Natural killer cell (primary cell): ENCODE results near the gene KIZ. TPM values are rescaled to one million over a fixed set of nuclear protein-coding genes. Genes with fewer than 3 reads are reported as not detected.

Source experiments
- ATAC-seq, 3 donors: fragments of 150-1000 bp in 2 of 3; fragments of 200-7000 bp in 1 of 3; cut with Tn5 transposase; 1 replicate in 1 of 3; 2 replicates in 2 of 3; pipeline ENCODE4 v1.10.0; 2021; ENCODE audit warnings: mild to moderate bottlenecking in 2 of 3, moderate library complexity in 2 of 3
- DNase-seq, 2 donors: peaks; one replicate each; pipeline versions ENCODE4 v3.0.0 to v3.0.0-alpha.2; 2013 to 2021; ENCODE audit warnings: mixed read lengths in 1 of 2
- H3K27ac ChIP-seq: one replicate; pipeline ENCODE4 v1.5.1; 2013; ENCODE audit warnings: mild to moderate bottlenecking, low read length
- H3K27me3 ChIP-seq: one replicate; pipeline ENCODE4 v1.6.1; 2013; ENCODE audit warnings: low read length; ENCODE audit not compliant: control insufficient read depth, insufficient read depth
- H3K36me3 ChIP-seq: one replicate; pipeline ENCODE4 v1.6.1; 2013; ENCODE audit warnings: low read length; ENCODE audit not compliant: control insufficient read depth, insufficient read depth
- H3K4me1 ChIP-seq: one replicate; pipeline ENCODE4 v1.6.1; 2013; ENCODE audit warnings: low read length; ENCODE audit not compliant: control insufficient read depth, insufficient read depth
- H3K4me3 ChIP-seq: one replicate; pipeline ENCODE4 v1.5.1; 2013; ENCODE audit warnings: low read length
- H3K9me3 ChIP-seq: one replicate; pipeline ENCODE4 v1.6.1; 2013; ENCODE audit warnings: low read length; ENCODE audit not compliant: control insufficient read depth, insufficient read depth
- H3K27ac Mint-ChIP-seq, 2 donors: one replicate each; pipeline ENCODE4 v1.8.0; 2022; ENCODE audit warnings: mild to moderate bottlenecking in 2 of 2, mixed read lengths in 2 of 2, moderate library complexity in 1 of 2
- H3K27me3 Mint-ChIP-seq, 2 donors: one replicate each; pipeline ENCODE4 v1.8.0; 2022; ENCODE audit warnings: low read depth in 2 of 2, mixed read lengths in 2 of 2
- H3K36me3 Mint-ChIP-seq: one replicate; pipeline ENCODE4 v1.8.0; 2022; ENCODE audit warnings: mixed read lengths
- H3K4me1 Mint-ChIP-seq, 2 donors: one replicate each; pipeline ENCODE4 v1.8.0; 2022; ENCODE audit warnings: mixed read lengths in 2 of 2
- H3K4me3 Mint-ChIP-seq: one replicate; pipeline ENCODE4 v1.8.0; 2022; ENCODE audit warnings: mild to moderate bottlenecking, moderate library complexity, mixed read lengths
- H3K9me3 Mint-ChIP-seq, 2 donors: one replicate each; pipeline ENCODE4 v1.8.0; 2022; ENCODE audit warnings: mixed read lengths in 2 of 2
- WGBS: methylation state at CpG from one replicate; pipeline ENCODE4 v1.1.7; 2013; ENCODE audit warnings: missing lambda C conversion rate; ENCODE audit not compliant: insufficient coverage; 5-methylcytosine and 5-hydroxymethylcytosine counted together
- intact Hi-C: fragments of 100-400 bp; cut with micrococcal nuclease; formaldehyde crosslinking; loops from one replicate; pipeline ENCODE4 v1.14.2; 2022
- total RNA-seq, 4 donors: library from RNA; stranded (reverse); fragments of 120-200 nt in 1 of 4; gene quantifications; one replicate each; pipeline versions ENCODE4 v1.2.3 to v1.2.4, GENCODE V29; 2013 to 2022
- TF ChIP-seq, protein P1 (sequence below): fragments of 200-600 bp; IDR thresholded peaks from one replicate; pipeline ENCODE4 v1.8.0; 2022; ENCODE audit warnings: antibody characterized with exemption

The KIZ gene
- total RNA-seq, 3 donors from 2014 or later (not counting 1 experiment from before 2014, with no cell fraction given): 32.9 to 38.2 (median 35.3) TPM

DNA sequence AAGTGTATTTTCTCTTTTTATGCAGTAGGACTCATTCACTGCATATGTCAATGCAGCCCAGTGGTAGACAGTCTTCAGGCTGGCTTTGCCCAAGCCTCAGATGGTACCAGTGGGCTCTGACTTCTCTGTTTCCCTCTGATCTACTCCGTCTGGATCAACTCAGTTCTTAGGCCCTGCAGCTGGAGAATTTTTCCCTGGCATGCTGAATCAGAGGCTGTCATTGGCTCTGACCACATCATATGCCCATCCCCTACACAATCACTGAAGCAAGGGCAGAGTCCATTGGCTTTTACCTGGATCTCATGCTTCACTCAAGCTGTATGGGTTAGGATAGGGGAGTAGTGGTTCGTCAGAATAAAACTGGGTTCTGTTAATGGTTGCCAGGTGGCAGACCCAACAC, 57.8 kb downstream of the KIZ start:
- H3K4me1 ChIP-seq: no peaks in the 10 kb centered on the region
- intact Hi-C loops: no loop called here
- no peaks in the 10 kb centered on the region for H3K27me3 Mint-ChIP-seq
- 95% methylated on average over 2 of the region's 2 CpGs for WGBS
- DNase-seq: no peak
- H3K9me3 ChIP-seq: no peaks in the 10 kb centered on the region
- no peaks in the 10 kb centered on the region for H3K36me3 ChIP-seq
- H3K27me3 ChIP-seq: no peaks in the 10 kb centered on the region
- no peak overlapping the region for H3K4me3 Mint-ChIP-seq
- TF ChIP-seq, protein P1, sequence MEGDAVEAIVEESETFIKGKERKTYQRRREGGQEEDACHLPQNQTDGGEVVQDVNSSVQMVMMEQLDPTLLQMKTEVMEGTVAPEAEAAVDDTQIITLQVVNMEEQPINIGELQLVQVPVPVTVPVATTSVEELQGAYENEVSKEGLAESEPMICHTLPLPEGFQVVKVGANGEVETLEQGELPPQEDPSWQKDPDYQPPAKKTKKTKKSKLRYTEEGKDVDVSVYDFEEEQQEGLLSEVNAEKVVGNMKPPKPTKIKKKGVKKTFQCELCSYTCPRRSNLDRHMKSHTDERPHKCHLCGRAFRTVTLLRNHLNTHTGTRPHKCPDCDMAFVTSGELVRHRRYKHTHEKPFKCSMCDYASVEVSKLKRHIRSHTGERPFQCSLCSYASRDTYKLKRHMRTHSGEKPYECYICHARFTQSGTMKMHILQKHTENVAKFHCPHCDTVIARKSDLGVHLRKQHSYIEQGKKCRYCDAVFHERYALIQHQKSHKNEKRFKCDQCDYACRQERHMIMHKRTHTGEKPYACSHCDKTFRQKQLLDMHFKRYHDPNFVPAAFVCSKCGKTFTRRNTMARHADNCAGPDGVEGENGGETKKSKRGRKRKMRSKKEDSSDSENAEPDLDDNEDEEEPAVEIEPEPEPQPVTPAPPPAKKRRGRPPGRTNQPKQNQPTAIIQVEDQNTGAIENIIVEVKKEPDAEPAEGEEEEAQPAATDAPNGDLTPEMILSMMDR: no peak
- no peak overlapping the region for H3K27ac ChIP-seq
- H3K36me3 Mint-ChIP-seq: no peaks in the 10 kb centered on the region
- no peaks in the 10 kb centered on the region for H3K9me3 Mint-ChIP-seq
- no peak overlapping the region for H3K27ac Mint-ChIP-seq
- no peak overlapping the region for H3K4me3 ChIP-seq
- ATAC-seq: no peak
- peaks cover 0 to 10% of the 10 kb centered on the region in 2 donors for H3K4me1 Mint-ChIP-seq

DNA sequence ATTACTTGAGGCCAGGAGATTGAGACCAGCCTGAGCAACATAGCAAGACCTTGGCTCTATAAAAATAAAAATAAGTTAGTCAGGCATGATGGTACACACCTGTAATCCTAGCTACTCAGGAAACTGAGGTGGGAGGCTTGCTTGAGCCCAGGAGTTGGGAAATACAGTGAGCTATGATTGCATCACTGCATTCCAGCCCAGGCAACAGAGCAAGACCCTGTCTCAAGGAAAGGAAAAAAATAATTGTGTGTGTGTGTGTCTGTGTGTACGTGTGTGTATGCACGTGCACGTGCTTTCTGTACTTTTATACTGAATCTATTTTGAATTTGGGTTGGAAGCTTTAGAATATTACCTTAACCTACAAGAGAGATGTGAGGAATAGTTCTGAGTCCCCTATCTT, 58.9 kb downstream of the KIZ start:
- peaks cover 0 to under 1% of the 10 kb centered on the region in 2 donors for H3K4me1 Mint-ChIP-seq
- ATAC-seq: no peak
- no peaks in the 10 kb centered on the region for H3K36me3 Mint-ChIP-seq
- intact Hi-C loops: no loop called here
- no peaks in the 10 kb centered on the region for H3K9me3 ChIP-seq
- no peak overlapping the region for H3K4me3 Mint-ChIP-seq
- H3K27me3 Mint-ChIP-seq: no peaks in the 10 kb centered on the region
- WGBS: 100% methylated on average over 3 of the region's 3 CpGs
- H3K27ac Mint-ChIP-seq: no peak overlapping the region
- no peaks in the 10 kb centered on the region for H3K9me3 Mint-ChIP-seq
- H3K27ac ChIP-seq: no peak overlapping the region
- H3K4me3 ChIP-seq: no peak overlapping the region
- TF ChIP-seq, protein P1: no peak
- DNase-seq: no peak
- H3K27me3 ChIP-seq: no peaks in the 10 kb centered on the region
- H3K4me1 ChIP-seq: no peaks in the 10 kb centered on the region
- no peaks in the 10 kb centered on the region for H3K36me3 ChIP-seq

DNA sequence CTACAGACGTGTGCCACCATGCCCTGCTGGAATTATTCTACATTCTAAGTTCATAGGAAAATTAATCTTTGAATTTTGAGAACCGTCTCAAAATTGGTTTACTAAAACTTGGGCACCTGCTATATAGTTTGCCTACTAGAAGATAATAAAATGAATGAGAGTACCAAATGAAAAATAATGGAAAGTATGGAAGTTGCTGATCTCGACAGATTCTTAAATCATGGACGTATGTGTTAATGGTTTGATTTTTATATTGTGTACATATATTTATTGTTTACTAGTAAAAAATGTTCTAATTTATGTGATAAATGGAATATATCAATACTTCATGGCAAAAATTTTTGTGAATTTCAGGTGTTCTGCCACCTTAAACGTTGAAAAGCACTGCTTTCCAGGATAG, 60.0 kb downstream of the KIZ start:
- H3K4me1 Mint-ChIP-seq: no peaks in the 10 kb centered on the region
- Histone ChIP-seq H3K27ac (no peak overlapping the region), H3K4me1 (no peaks in the 10 kb centered on the region), H3K27me3 (no peaks in the 10 kb centered on the region), H3K36me3 (no peaks in the 10 kb centered on the region), H3K4me3 (no peak overlapping the region), H3K9me3 (no peaks in the 10 kb centered on the region)
- H3K9me3 Mint-ChIP-seq: no peaks in the 10 kb centered on the region
- H3K4me3 Mint-ChIP-seq: no peak overlapping the region
- H3K36me3 Mint-ChIP-seq: no peaks in the 10 kb centered on the region
- intact Hi-C loops: no loop called here
- no peak overlapping the region for H3K27ac Mint-ChIP-seq
- no peak for ATAC-seq
- H3K27me3 Mint-ChIP-seq: no peaks in the 10 kb centered on the region
- no peak for DNase-seq
- TF ChIP-seq, protein P1: no peak
- WGBS: 95% methylated on average over 4 of the region's 5 CpGs

DNA sequence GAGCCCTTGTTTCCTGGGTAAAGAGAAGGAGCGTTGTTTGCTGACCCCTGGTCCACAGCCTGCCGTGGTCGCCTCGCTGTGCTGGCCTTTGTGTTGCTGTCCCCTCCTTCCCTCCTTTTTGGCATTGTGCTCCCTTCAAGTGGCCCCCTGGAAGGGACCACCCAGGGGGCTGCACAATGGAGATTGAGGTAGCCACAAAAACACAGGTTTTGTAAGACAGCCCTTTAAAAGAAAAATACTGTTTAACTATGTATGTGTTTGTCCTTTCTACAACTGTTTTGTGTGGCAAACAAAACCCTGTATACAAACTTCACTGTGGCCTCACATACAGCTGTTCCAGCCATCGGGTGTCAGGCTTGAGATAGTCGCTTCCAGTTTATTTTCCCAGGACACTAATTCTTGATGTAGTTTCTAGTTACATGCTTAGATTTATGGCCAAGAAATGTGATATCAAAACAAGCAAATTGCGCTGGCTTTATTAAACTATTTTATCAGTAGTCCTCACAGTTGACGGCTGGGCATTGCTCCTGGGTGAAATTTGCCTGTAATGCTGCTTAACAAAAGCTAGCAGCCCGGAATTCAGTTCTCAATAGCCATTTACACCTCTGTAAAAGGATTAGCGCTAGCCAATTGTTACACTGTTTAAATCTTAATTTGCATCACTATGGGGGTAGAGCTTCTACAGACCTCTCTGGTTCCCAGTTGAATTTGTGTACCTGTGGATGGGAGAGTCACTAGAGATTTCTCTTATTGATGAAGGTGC, 64.1 kb downstream of the KIZ start:
- 93% methylated on average over 9 of the region's 10 CpGs for WGBS
- H3K9me3 ChIP-seq: no peaks in the 10 kb centered on the region
- Mint-ChIP-seq H3K36me3 (no peaks in the 10 kb centered on the region), H3K9me3 (no peaks in the 10 kb centered on the region), H3K27me3 (no peaks in the 10 kb centered on the region), H3K4me1 (peaks cover 0 to 4% of the 10 kb centered on the region in 2 donors), H3K27ac (no peak overlapping the region), H3K4me3 (no peak overlapping the region)
- intact Hi-C loops: no loop called here
- TF ChIP-seq, protein P1: no peak
- H3K27ac ChIP-seq: no peak overlapping the region
- no peaks in the 10 kb centered on the region for H3K36me3 ChIP-seq
- H3K4me3 ChIP-seq: no peak overlapping the region
- H3K27me3 ChIP-seq: no peaks in the 10 kb centered on the region
- H3K4me1 ChIP-seq: no peaks in the 10 kb centered on the region
- DNase-seq (no peak), ATAC-seq (no peak)
